Prostate gland (tissue), 2 donors: ENCODE data around the gene FOXP1. TPM values are rescaled to one million over a fixed set of nuclear protein-coding genes. Genes with fewer than 3 reads are reported as not detected.

Experiments
- DNase-seq: peaks from one replicate; pipeline ENCODE4 v3.0.0-alpha.2; 2019; ENCODE audit warnings: low spot score
- H3K27ac ChIP-seq, 2 donors: fragments of 200-600 bp; sonication (generic); 2 replicates each; pipeline ENCODE4 v1.5.1; 2017 to 2019
- H3K27me3 ChIP-seq: fragments of 200-600 bp; sonication (generic); replicated peaks from 2 replicates; pipeline ENCODE4 v1.5.1; 2019; ENCODE audit not compliant: insufficient read depth
- H3K36me3 ChIP-seq, 2 donors: fragments of 200-600 bp; sonication (generic); 1 replicate in 1 of 2; 2 replicates in 1 of 2; pipeline versions ENCODE4 v1.5.1 to v1.8.1; 2017 to 2019
- H3K4me1 ChIP-seq: fragments of 200-600 bp; sonication (generic); replicated peaks from 2 replicates; pipeline ENCODE4 v1.5.1; 2019
- H3K4me3 ChIP-seq, 2 donors: fragments of 200-600 bp; sonication (generic); 2 replicates each; pipeline ENCODE4 v1.5.1; 2017 to 2019
- H3K9me3 ChIP-seq: fragments of 200-600 bp; sonication (generic); 2 replicates; pipeline ENCODE4 v1.5.1; 2017
- CTCF ChIP-seq, 4 experiments: fragments of 200-600 bp in 2 of 4; fragments of 450-650 bp in 2 of 4; sonication (generic) in 2 of 4; IDR thresholded peaks; 1 replicate in 3 of 4; 2 replicates in 1 of 4; pipeline ENCODE4 v1.5.1; 2016 to 2019; ENCODE audit warnings: antibody characterized with exemption in 4 of 4, mild to moderate bottlenecking in 2 of 4, moderate library complexity in 2 of 4
- POLR2A ChIP-seq: fragments of 450-650 bp; IDR thresholded peaks from one replicate; pipeline ENCODE4 v1.6.1; 2016; ENCODE audit warnings: antibody characterized with exemption, mild to moderate bottlenecking
- POLR2AphosphoS5 ChIP-seq: sonication (generic); formaldehyde crosslinking; IDR thresholded peaks from one replicate; pipeline ENCODE4 v1.6.1; 2017; ENCODE audit warnings: antibody characterized with exemption
- WGBS: methylation state at CpG from one replicate; pipeline ENCODE4 v1.1.5; 2018; 5-methylcytosine and 5-hydroxymethylcytosine counted together
- intact Hi-C: fragments of 100-400 bp; cut with DNase I; formaldehyde crosslinking; loops from one replicate; pipeline ENCODE4 v1.14.2; 2022
- total RNA-seq, 2 donors: library from RNA; depleted of rRNA; stranded (reverse); fragments of >200 nt; gene quantifications; one replicate each; pipeline ENCODE4 v1.1.0, GENCODE V29; 2016

FOXP1 gene
- total RNA-seq, 2 donors from 2014 or later: 133 to 156 TPM

- no peak for TF ChIP-seq POLR2A
- peak; percentile 83 for TF ChIP-seq POLR2AphosphoS5
- Histone ChIP-seq H3K4me1 (peaks cover 4% of the 10 kb centered on the region), H3K4me3 (no peak overlapping the region), H3K27ac (peak overlapping the region; percentile 69 to 70), H3K36me3 (no peaks in the 10 kb centered on the region), H3K9me3 (no peaks in the 10 kb centered on the region), H3K27me3 (no peaks in the 10 kb centered on the region)
- WGBS: 6% methylated on average over 17 of the region's 17 CpGs
- peak; percentile 72 for DNase-seq
- intact Hi-C loops: no loop called here
Observed at GRCh38 chr3:71428841-71429596, 154.5 kb downstream of the FOXP1 start.

- intact Hi-C loops: no loop called here
- WGBS: 29% methylated on average over 2 of the region's 2 CpGs
- DNase-seq: no peak
- no peak overlapping the region for H3K4me3 ChIP-seq
- TF ChIP-seq POLR2AphosphoS5 (no peak), POLR2A (no peak), CTCF (IDR thresholded peaks at IDR 0.05) (no peak)
- no peaks in the 10 kb centered on the region for H3K36me3 ChIP-seq
- no peak overlapping the region for H3K27ac ChIP-seq
- no peaks in the 10 kb centered on the region for H3K27me3 ChIP-seq
- peaks cover 8% of the 10 kb centered on the region for H3K4me1 ChIP-seq
- no peaks in the 10 kb centered on the region for H3K9me3 ChIP-seq
Observed at GRCh38 chr3:71425491-71426071, 157.9 kb downstream of the FOXP1 start.

- H3K27ac ChIP-seq: no peak overlapping the region
- peaks cover 7% of the 10 kb centered on the region for H3K4me1 ChIP-seq
- H3K9me3 ChIP-seq: no peaks in the 10 kb centered on the region
- H3K36me3 ChIP-seq: no peaks in the 10 kb centered on the region
- peak; percentile 29 for DNase-seq
- H3K4me3 ChIP-seq: no peak overlapping the region
- WGBS: 54% methylated on average over 12 of the region's 12 CpGs
- TF ChIP-seq POLR2A (no peak), CTCF (IDR thresholded peaks at IDR 0.05) (no peak), POLR2AphosphoS5 (no peak)
- intact Hi-C loops: no loop called here
- H3K27me3 ChIP-seq: no peaks in the 10 kb centered on the region
Observed at GRCh38 chr3:71423151-71423906, 160.2 kb downstream of the FOXP1 start.

- DNase-seq: no peak
- intact Hi-C loops: no loop called here
- Histone ChIP-seq H3K36me3 (no peaks in the 10 kb centered on the region), H3K9me3 (no peaks in the 10 kb centered on the region), H3K27ac (no peak overlapping the region), H3K4me3 (no peak overlapping the region), H3K4me1 (peaks cover 4% of the 10 kb centered on the region), H3K27me3 (no peaks in the 10 kb centered on the region)
- WGBS: 84% methylated on average over 12 of the region's 12 CpGs
- no peak for TF ChIP-seq POLR2A
- no peak for TF ChIP-seq CTCF (IDR thresholded peaks at IDR 0.05)
- TF ChIP-seq POLR2AphosphoS5: no peak
Observed at GRCh38 chr3:71421820-71422566, 161.5 kb downstream of the FOXP1 start.

GRCh38 chr3:71421475-71421819 is 162.1 kb downstream of the FOXP1 start:
- intact Hi-C loops: no loop called here
- peaks cover 4% of the 10 kb centered on the region for H3K4me1 ChIP-seq
- 100% methylated on average over 4 of the region's 4 CpGs for WGBS

More at GRCh38 chr3:71421475-71421819, 162.1 kb downstream of the FOXP1 start:
- no peak overlapping the region for H3K27ac ChIP-seq
- no peaks in the 10 kb centered on the region for H3K27me3 ChIP-seq
- DNase-seq: no peak
- TF ChIP-seq POLR2AphosphoS5 (no peak), CTCF (IDR thresholded peaks at IDR 0.05) (no peak), POLR2A (no peak)
- no peaks in the 10 kb centered on the region for H3K9me3 ChIP-seq
- H3K4me3 ChIP-seq: no peak overlapping the region
- H3K36me3 ChIP-seq: no peaks in the 10 kb centered on the region
